K562 (cell line): ENCODE measurements around the gene NUP205. TPM values are rescaled to one million over a fixed set of nuclear protein-coding genes. Genes with fewer than 3 reads are reported as not detected.

ENCODE experiments used
- ARID3A ChIP-seq: IDR thresholded peaks from 2 replicates; pipeline ENCODE4 v1.6.1; 2012; ENCODE audit warnings: low read depth, low read length, improper control_type of control experiment, borderline replicate concordance
- BACH1 ChIP-seq: fragments of 200-800 bp; sonication (Bioruptor generic); IDR thresholded peaks from 2 replicates; pipeline ENCODE4 v1.6.1; 2016; ENCODE audit warnings: missing genetic modification characterization, missing compliant biosample characterization
- BDP1 ChIP-seq: IDR thresholded peaks from 3 replicates; pipeline ENCODE4 v1.6.1; 2011; ENCODE audit not compliant: insufficient read length, insufficient read depth
- DPF2 ChIP-seq: fragments of 450-650 bp; IDR thresholded peaks from 2 replicates; pipeline ENCODE4 v1.6.1; 2016
- FOSL1 ChIP-seq: fragments of 200-800 bp; sonication (Bioruptor generic); conservative IDR thresholded peaks from 2 replicates; pipeline ENCODE4 v1.6.1; 2016; ENCODE audit warnings: missing genetic modification characterization, missing compliant biosample characterization
- HCFC1 ChIP-seq: IDR thresholded peaks from 2 replicates; pipeline ENCODE4 v1.6.1; 2012; ENCODE audit warnings: low read depth, low read length, improper control_type of control experiment
- RBM25 ChIP-seq: fragments of 200-400 bp; formaldehyde crosslinking; IDR thresholded peaks from 2 replicates; pipeline ENCODE4 v1.6.1; 2018; ENCODE audit warnings: low read length, low read depth, moderate library complexity; ENCODE audit not compliant: severe bottlenecking
- REST ChIP-seq, 2 experiments: fragments of 450-650 bp; formaldehyde crosslinking in 1 of 2; IDR thresholded peaks; 2 replicates each; pipeline versions ENCODE4 v1.4.0 to v1.6.1; 2014 to 2020; ENCODE audit warnings: mild to moderate bottlenecking in 2 of 2, borderline replicate concordance in 1 of 2, low read depth in 1 of 2
- ZNF592 ChIP-seq: fragments of 450-650 bp; IDR thresholded peaks from 2 replicates; pipeline ENCODE4 v1.6.1; 2017; ENCODE audit warnings: antibody characterized with exemption, mild to moderate bottlenecking
- polyA plus RNA-seq, 8 experiments: library from polyadenylated mRNA; depleted of rRNA in 4 of 8; stranded (reverse) in 5 of 8; unstranded in 3 of 8; fragments of >200 nt; fragmentation: Nextera tagmentation in 2 of 8; fragmentation: Illumina TruSeq in 1 of 8; extraction: Ambion mirVana in 2 of 8; extraction: Trizol in 1 of 8; gene quantifications; 2 replicates each; pipeline versions ENCODE4 v1.2.1 to v1.2.3, GENCODE V29; 2011 to 2014; ENCODE audit warnings: inconsistent platforms in 1 of 8, missing spikeins in 1 of 8
- total RNA-seq, 7 experiments: library from RNA; depleted of rRNA in 6 of 7; stranded (reverse); fragments of >200 nt in 6 of 7; fragmentation: Illumina TruSeq in 2 of 7; extraction: Trizol in 2 of 7; gene quantifications; 2 replicates each; pipeline versions ENCODE4 v1.2.1 to v1.2.3, GENCODE V29; 2011 to 2021; ENCODE audit warnings: low replicate concordance in 1 of 7
- TF ChIP-seq, protein P1 (sequence below): fragments of 450-650 bp; formaldehyde crosslinking; IDR thresholded peaks from 2 replicates; pipeline ENCODE4 v1.4.0; 2020; ENCODE audit warnings: mild to moderate bottlenecking, moderate library complexity

The NUP205 gene
- total and polyA plus RNA-seq, 9 of the 15 experiments (the other 6 are each of a cell fraction or from before 2014, with no cell fraction given): 101 to 282 (median 193) TPM

GRCh38 chr7:135512135-135512887 is 45.4 kb upstream of the NUP205 start (continued):
- TF ChIP-seq REST (IDR thresholded peaks at IDR 0.05; ENCODE audit: borderline replicate concordance): peak; percentile 80; the same call in 1 of the 2 replicates
- no peak for TF ChIP-seq REST (CRISPR knock-in tag; IDR thresholded peaks at IDR 0.05; ENCODE audit: low read depth)
- no peak for TF ChIP-seq HCFC1
- peak; percentile 44 for TF ChIP-seq FOSL1 (tag)
- peak; percentile 97 for TF ChIP-seq BACH1 (tag)
- TF ChIP-seq BDP1: no peak
- peak; percentile 9 for TF ChIP-seq RBM25
- 0 out of 2 replicates have a peak, but pooled peaks have one; percentile 48 for TF ChIP-seq ZNF592
- TF ChIP-seq, protein P1, sequence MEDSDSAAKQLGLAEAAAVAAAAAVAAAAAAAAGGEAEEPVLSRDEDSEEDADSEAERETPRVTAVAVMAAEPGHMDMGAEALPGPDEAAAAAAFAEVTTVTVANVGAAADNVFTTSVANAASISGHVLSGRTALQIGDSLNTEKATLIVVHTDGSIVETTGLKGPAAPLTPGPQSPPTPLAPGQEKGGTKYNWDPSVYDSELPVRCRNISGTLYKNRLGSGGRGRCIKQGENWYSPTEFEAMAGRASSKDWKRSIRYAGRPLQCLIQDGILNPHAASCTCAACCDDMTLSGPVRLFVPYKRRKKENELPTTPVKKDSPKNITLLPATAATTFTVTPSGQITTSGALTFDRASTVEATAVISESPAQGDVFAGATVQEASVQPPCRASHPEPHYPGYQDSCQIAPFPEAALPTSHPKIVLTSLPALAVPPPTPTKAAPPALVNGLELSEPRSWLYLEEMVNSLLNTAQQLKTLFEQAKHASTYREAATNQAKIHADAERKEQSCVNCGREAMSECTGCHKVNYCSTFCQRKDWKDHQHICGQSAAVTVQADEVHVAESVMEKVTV (CRISPR knock-in tag): peak; percentile 86
- TF ChIP-seq DPF2: peak; percentile 53
- TF ChIP-seq ARID3A: peak; percentile 94
